ENCODE results near the gene MTHFR.

The MTHFR gene

DNA sequence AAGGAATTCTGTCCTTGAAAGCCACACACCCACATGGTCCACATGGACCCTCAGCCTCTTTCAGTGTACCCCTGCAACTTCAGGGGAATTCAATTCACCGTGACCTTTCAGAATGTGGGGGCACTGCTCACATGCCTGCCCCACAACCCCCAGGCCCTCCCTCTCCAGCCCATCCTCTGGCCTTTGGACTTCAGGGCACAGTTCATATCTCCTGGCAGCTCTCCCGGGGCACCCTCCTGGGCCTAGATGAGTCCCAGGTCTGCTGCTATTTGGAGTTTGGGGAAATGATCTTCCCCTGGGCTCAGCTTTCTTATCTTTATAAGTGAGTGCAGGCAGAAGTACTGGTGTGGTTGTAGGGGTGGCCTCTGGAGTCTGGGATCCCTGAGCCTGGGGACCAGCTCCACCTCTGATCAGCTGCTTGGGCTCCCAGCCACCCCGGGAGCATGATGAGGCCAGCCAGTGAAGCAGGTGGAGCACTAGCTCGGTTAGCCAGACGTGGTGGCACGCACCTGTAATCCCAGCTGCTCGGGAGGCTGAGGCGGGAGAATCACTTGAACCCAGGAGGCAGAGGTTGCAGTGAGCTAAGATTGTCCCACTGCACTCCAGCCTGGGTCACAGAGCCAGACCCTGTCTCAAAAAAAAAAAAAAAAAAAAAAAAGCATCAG, 28.0 kb downstream of the MTHFR start:
- Histone ChIP-seq H3K27ac (ENCODE audit: low read depth, low read length) (no peak overlapping the region), H3K4me1 (ENCODE audit: control insufficient read depth, insufficient read depth, low read length) (no peaks in the 10 kb centered on the region), H3K9ac (ENCODE audit: low read depth, low read length) (no peak overlapping the region), H3K4me3 (ENCODE audit: low read depth, low read length) (no peak overlapping the region), H3K36me3 (ENCODE audit: control insufficient read depth, insufficient read depth, low read length) (no peaks in the 10 kb centered on the region), H3K9me3 (ENCODE audit: control insufficient read depth, insufficient read depth, low read length) (no peaks in the 10 kb centered on the region), H3K27me3 (ENCODE audit: control insufficient read depth, insufficient read depth, low read length) (no peaks in the 10 kb centered on the region)

DNA sequence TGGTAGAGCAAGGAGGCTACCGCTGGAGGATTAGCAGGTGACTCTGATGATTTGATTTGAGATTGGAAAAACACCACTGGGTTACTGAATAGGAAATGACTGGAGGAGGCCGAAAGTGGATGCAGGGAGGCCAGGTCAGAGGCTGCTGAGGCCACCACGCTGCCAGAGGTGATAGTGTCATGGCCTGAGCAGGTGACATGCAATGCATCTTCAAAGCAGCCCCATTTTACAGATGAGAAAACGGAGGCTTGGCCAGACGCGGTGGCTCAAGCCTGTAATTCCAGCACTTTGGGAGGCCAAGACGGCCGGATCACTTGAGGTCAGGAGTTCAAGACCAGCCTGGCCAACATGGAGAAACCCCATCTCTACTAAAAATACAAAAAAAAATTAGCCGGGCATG, 31.0 kb downstream of the MTHFR start:
- no peak overlapping the region for H3K9ac ChIP-seq (ENCODE audit: low read depth, low read length)
- no peak overlapping the region for H3K4me3 ChIP-seq (ENCODE audit: low read depth, low read length)
- H3K27ac ChIP-seq (ENCODE audit: low read depth, low read length) = no peak overlapping the region
- H3K4me1 ChIP-seq (ENCODE audit: control insufficient read depth, insufficient read depth, low read length) = no peaks in the 10 kb centered on the region
- H3K27me3 ChIP-seq (ENCODE audit: control insufficient read depth, insufficient read depth, low read length) = no peaks in the 10 kb centered on the region
- no peaks in the 10 kb centered on the region for H3K36me3 ChIP-seq (ENCODE audit: control insufficient read depth, insufficient read depth, low read length)
- no peaks in the 10 kb centered on the region for H3K9me3 ChIP-seq (ENCODE audit: control insufficient read depth, insufficient read depth, low read length)

DNA sequence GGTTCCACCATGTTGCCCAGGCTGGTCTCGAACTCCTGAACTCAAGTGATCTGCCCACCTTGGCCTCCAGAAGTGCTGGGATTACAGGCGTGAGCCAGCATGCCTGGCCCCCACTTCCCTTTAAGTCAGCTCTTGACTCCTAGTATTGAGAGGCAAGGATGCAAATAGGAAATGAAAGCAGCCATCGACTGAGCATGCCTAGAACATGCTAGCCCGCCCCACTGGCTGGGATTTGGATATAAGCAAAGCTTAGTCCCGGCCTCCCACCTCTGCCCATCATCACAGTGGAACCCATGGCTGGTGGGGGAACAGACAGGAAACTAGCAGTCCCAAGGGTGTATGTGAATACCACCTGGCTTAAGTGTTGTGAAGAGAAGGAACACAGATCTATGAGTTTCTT, 33.3 kb downstream of the MTHFR start:
- no peaks in the 10 kb centered on the region for H3K36me3 ChIP-seq (ENCODE audit: control insufficient read depth, insufficient read depth, low read length)
- H3K4me3 ChIP-seq (ENCODE audit: low read depth, low read length) = no peak overlapping the region
- H3K4me1 ChIP-seq (ENCODE audit: control insufficient read depth, insufficient read depth, low read length) = no peaks in the 10 kb centered on the region
- no peaks in the 10 kb centered on the region for H3K9me3 ChIP-seq (ENCODE audit: control insufficient read depth, insufficient read depth, low read length)
- H3K27ac ChIP-seq (ENCODE audit: low read depth, low read length) = no peak overlapping the region
- H3K9ac ChIP-seq (ENCODE audit: low read depth, low read length) = no peak overlapping the region
- H3K27me3 ChIP-seq (ENCODE audit: control insufficient read depth, insufficient read depth, low read length) = no peaks in the 10 kb centered on the region

DNA sequence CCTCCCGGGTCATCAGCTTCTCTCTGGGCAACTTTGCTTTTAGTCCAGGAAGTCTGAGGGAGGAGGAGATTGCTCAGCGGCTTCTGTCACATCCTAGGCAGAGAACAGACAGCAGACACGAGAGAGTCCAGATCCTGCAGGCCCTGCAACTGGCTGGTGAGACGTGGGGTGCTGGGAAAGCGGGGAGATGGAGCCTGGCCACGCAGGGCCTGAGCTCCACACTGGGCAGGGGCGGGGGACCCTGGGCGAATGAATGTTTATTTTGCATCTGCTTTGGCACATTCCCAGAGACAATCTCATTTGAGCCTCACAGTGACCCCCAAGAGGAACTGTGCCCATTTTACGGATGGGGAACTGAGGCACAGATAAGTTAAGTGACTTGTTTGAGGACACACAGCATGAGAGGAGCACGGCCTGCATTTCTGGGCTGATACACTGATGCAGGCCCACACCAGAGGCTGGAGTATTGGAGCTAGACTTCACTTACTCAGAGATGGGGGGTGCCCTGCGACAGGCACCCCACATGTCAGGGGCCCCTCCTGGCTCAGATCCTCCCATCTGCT, 34.2 kb downstream of the MTHFR start:
- H3K9ac ChIP-seq (ENCODE audit: low read depth, low read length) = no peak overlapping the region
- H3K27ac ChIP-seq (ENCODE audit: low read depth, low read length) = no peak overlapping the region
- no peak overlapping the region for H3K4me3 ChIP-seq (ENCODE audit: low read depth, low read length)

DNA sequence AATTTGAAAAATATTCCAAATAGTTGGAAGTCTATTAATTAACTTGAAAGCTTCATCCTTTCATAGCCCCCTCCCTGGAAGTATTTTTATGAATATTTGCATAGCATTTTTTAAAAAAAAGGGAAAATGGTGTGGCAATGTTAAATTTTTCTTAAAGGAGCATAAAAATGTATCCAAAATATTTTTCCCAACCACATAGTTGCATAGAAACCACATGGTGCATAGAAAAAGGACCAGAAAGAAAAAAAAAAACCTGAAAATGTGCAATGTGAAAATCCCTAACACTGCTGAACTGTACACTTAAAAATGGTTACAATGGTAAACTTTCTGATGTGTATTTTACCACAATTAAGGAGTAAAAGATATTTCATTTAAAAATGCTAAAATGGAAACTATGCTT, 35.8 kb downstream of the MTHFR start:
- Histone ChIP-seq H3K9me3 (ENCODE audit: control insufficient read depth, insufficient read depth, low read length) (no peaks in the 10 kb centered on the region), H3K4me3 (ENCODE audit: low read depth, low read length) (no peak overlapping the region), H3K4me1 (ENCODE audit: control insufficient read depth, insufficient read depth, low read length) (no peaks in the 10 kb centered on the region), H3K27me3 (ENCODE audit: control insufficient read depth, insufficient read depth, low read length) (no peaks in the 10 kb centered on the region), H3K9ac (ENCODE audit: low read depth, low read length) (no peak overlapping the region), H3K27ac (ENCODE audit: low read depth, low read length) (no peak overlapping the region), H3K36me3 (ENCODE audit: control insufficient read depth, insufficient read depth, low read length) (no peaks in the 10 kb centered on the region)

More for the DNA sequence above, 34.2 kb downstream of the MTHFR start:
- Histone ChIP-seq H3K9me3 (ENCODE audit: control insufficient read depth, insufficient read depth, low read length) (no peaks in the 10 kb centered on the region), H3K4me1 (ENCODE audit: control insufficient read depth, insufficient read depth, low read length) (no peaks in the 10 kb centered on the region), H3K27me3 (ENCODE audit: control insufficient read depth, insufficient read depth, low read length) (no peaks in the 10 kb centered on the region), H3K36me3 (ENCODE audit: control insufficient read depth, insufficient read depth, low read length) (no peaks in the 10 kb centered on the region)

DNA sequence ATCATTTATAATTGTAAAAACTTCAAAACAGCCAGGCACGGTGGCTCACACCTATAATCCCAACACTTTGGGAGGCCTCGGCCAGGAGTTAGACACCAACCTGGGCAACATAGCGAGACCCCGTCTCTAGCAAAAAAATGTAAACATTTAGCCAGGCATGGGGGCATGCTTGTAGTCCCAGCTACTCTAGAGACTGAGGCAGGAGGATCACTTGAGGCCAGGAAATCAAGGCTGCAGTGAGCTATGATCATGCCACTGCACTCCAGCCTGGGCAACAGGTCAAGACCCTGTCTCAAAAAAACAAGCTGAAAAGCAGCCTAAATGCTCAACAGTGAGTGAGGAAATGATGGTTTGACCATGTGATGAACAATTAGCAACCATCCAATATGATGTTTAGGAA, 36.5 kb downstream of the MTHFR start:
- Histone ChIP-seq H3K9ac (ENCODE audit: low read depth, low read length) (no peak overlapping the region), H3K4me1 (ENCODE audit: control insufficient read depth, insufficient read depth, low read length) (no peaks in the 10 kb centered on the region), H3K36me3 (ENCODE audit: control insufficient read depth, insufficient read depth, low read length) (no peaks in the 10 kb centered on the region), H3K9me3 (ENCODE audit: control insufficient read depth, insufficient read depth, low read length) (no peaks in the 10 kb centered on the region), H3K27me3 (ENCODE audit: control insufficient read depth, insufficient read depth, low read length) (no peaks in the 10 kb centered on the region), H3K27ac (ENCODE audit: low read depth, low read length) (no peak overlapping the region), H3K4me3 (ENCODE audit: low read depth, low read length) (no peak overlapping the region)

DNA sequence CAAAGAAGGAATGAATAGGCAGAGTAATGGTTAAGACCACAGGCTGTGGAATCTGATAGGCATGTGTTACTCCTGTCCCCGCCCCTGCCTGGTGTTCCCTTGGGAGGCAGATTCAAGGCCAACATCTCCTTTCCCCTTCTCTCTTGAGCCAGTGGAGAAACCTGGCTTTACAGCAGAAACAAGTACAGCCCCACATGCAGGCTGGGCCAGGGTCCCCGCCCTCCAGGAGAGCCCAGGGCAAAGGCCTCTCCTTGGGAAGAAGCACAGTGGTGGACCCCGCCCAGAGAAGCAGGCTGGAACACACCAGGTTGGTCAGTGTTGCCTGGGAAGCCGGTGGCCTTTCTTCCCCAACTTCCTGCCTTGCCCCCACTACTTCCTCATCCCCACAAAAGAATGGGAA, 36.9 kb downstream of the MTHFR start:
- Histone ChIP-seq H3K4me3 (ENCODE audit: low read depth, low read length) (no peak overlapping the region), H3K27me3 (ENCODE audit: control insufficient read depth, insufficient read depth, low read length) (0 out of 2 replicates have a peak, but pooled peaks cover 1% of the 10 kb centered on the region), H3K9ac (ENCODE audit: low read depth, low read length) (no peak overlapping the region), H3K9me3 (ENCODE audit: control insufficient read depth, insufficient read depth, low read length) (no peaks in the 10 kb centered on the region), H3K4me1 (ENCODE audit: control insufficient read depth, insufficient read depth, low read length) (no peaks in the 10 kb centered on the region), H3K27ac (ENCODE audit: low read depth, low read length) (no peak overlapping the region), H3K36me3 (ENCODE audit: control insufficient read depth, insufficient read depth, low read length) (no peaks in the 10 kb centered on the region)

DNA sequence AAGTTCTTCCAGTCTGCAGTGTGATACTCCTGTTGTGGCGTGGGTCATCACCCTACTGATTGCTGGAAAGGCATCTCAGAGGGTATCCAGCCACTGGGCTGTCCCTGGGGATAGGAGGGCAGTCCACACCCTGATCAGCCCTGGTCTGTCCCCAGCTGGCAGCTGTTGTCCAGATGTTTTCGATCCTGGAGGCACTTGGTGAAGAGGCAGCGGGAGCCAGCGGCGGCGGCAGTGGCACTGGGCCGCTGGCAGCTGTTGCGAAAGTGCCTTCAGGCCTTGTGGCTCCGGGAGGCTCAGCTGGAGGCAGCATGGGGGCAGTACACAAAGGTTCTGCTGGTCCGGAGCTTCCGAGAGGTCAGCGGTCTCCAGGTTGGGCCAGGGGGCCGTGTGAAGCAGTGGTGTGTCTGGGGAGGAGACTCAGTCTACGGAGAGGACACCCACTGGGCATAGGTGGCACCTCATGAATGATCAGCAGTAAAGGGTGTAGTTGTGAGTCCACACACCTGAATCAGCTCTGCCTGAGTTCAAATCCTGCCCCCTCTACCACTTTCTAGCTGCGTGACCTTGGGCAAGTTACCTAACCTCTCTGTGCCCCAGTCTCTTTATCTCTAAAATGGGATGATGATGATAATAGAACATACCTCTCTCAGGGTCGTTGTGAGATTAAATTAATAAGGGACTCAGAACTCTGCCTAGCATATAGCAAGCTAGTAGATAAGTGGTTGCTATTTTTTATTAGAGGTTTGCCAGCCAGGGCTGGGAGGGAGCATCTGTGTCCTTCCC, 37.7 kb downstream of the MTHFR start:
- Histone ChIP-seq H3K27ac (ENCODE audit: low read depth, low read length) (no peak overlapping the region), H3K36me3 (ENCODE audit: control insufficient read depth, insufficient read depth, low read length) (no peaks in the 10 kb centered on the region), H3K4me3 (ENCODE audit: low read depth, low read length) (no peak overlapping the region), H3K9ac (ENCODE audit: low read depth, low read length) (no peak overlapping the region), H3K4me1 (ENCODE audit: control insufficient read depth, insufficient read depth, low read length) (no peaks in the 10 kb centered on the region), H3K9me3 (ENCODE audit: control insufficient read depth, insufficient read depth, low read length) (no peaks in the 10 kb centered on the region), H3K27me3 (ENCODE audit: control insufficient read depth, insufficient read depth, low read length) (0 out of 2 replicates have a peak, but pooled peaks cover 3% of the 10 kb centered on the region)

DNA sequence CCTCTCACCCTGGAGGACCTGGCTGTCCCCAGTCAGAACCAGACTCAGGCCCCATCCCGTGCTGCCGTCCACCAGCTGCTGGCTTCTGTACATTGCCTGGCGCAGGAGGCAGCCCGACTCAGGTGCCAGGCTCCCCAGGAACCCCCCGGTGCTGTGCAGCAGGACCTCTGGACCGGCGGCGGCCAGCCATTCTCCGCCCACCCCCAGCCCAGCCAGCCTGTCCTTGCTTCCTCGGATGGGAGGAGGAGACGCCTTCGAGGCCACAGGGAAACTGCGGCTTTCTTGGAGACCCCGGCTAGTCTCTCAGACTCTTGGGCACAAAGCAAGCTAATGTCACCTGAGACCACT, 39.4 kb downstream of the MTHFR start:
- Histone ChIP-seq H3K4me3 (ENCODE audit: low read depth, low read length) (no peak overlapping the region), H3K27ac (ENCODE audit: low read depth, low read length) (no peak overlapping the region), H3K36me3 (ENCODE audit: control insufficient read depth, insufficient read depth, low read length) (no peaks in the 10 kb centered on the region), H3K9ac (ENCODE audit: low read depth, low read length) (no peak overlapping the region), H3K27me3 (ENCODE audit: control insufficient read depth, insufficient read depth, low read length) (peaks cover 15% of the 10 kb centered on the region), H3K9me3 (ENCODE audit: control insufficient read depth, insufficient read depth, low read length) (no peaks in the 10 kb centered on the region), H3K4me1 (ENCODE audit: control insufficient read depth, insufficient read depth, low read length) (no peaks in the 10 kb centered on the region; the same call in 1 of the 2 replicates)

DNA sequence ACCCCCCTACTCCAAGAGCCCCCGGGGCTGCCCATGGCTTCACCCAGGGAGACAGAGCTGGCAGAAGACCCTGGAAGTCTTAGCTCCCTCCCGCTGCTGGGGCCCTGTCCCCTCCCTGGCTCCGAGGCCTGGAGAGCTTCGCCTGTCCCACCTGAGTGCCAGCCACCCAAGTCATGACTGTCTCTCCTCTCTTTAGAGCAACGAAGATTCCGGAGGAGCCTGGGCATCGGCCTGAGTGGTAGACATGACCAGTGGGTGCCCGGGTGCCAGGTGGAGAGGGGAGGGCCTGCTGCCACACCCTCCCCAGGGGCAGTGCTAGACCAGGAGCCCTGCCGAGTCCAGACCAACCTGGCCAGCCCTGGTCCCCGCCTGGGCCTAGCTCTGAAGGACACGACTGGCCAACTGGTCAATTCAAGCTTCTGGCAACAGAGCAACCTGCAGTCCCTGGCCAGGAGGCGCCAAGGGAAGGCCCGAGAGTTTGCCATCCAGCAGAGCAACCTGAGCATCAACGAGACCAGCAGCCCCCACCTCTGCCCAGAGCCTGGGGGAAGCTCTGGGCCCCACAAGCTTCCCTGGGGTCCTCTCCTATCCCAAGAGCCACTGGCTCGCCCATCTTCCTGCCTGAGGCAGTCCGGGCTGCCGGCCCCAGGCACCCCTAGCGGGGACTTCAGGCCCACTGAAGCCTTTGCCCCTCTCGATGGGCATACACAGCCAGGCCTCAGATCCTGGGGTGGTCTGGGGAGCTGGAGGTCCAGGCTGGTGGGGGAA, 39.9 kb downstream of the MTHFR start:
- Histone ChIP-seq H3K9me3 (ENCODE audit: control insufficient read depth, insufficient read depth, low read length) (no peaks in the 10 kb centered on the region), H3K9ac (ENCODE audit: low read depth, low read length) (no peak overlapping the region), H3K27ac (ENCODE audit: low read depth, low read length) (no peak overlapping the region), H3K4me3 (ENCODE audit: low read depth, low read length) (no peak overlapping the region), H3K27me3 (ENCODE audit: control insufficient read depth, insufficient read depth, low read length) (peaks cover 20% of the 10 kb centered on the region), H3K4me1 (ENCODE audit: control insufficient read depth, insufficient read depth, low read length) (no peaks in the 10 kb centered on the region; the same call in 1 of the 2 replicates), H3K36me3 (ENCODE audit: control insufficient read depth, insufficient read depth, low read length) (no peaks in the 10 kb centered on the region)

Data from HUES48 (cell line).